Measurements from ENCODE around the gene TASP1.
"Not testable (repeated sequence)": the region's sequence is repeated elsewhere in the genome, so short reads cannot be mapped to it uniquely, and the experiment has no call there.

The TASP1 gene

DNA sequence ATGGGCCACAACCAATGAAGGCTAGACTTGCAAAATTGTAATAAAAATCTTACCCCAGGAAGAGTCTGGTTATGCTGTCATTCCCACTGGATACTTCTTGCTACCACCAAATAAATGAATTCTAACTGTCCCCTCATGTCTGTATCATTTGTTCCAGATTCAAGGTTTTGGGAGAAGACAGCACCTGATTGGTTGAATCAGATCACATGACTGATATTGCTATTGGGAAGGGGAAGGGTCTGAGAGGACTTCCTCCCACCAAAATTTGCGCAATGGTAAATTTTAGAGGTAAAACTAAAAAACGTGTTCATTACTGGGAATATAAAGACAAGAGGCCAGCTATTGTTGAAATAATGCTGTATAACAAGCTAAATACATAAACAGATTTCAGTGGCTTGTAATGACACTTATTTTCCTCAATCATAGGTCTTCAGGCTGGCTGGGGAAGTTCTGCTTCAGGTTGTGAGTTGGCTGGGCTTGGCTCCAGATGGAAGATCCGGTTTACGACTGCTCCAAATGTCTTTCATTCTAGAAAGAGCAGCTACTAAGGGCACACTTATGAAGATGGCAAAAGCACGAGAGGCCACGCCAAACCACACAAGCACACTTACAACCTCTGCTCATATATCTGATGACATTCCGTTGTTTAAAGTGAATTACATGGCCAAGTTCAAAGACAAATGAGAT, 27.1 kb upstream of the TASP1 start:
- TF ChIP-seq, protein P1, sequence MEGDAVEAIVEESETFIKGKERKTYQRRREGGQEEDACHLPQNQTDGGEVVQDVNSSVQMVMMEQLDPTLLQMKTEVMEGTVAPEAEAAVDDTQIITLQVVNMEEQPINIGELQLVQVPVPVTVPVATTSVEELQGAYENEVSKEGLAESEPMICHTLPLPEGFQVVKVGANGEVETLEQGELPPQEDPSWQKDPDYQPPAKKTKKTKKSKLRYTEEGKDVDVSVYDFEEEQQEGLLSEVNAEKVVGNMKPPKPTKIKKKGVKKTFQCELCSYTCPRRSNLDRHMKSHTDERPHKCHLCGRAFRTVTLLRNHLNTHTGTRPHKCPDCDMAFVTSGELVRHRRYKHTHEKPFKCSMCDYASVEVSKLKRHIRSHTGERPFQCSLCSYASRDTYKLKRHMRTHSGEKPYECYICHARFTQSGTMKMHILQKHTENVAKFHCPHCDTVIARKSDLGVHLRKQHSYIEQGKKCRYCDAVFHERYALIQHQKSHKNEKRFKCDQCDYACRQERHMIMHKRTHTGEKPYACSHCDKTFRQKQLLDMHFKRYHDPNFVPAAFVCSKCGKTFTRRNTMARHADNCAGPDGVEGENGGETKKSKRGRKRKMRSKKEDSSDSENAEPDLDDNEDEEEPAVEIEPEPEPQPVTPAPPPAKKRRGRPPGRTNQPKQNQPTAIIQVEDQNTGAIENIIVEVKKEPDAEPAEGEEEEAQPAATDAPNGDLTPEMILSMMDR (IDR thresholded peaks at IDR 0.05; ENCODE audit: low read depth, low read length, missing control alignments): no peak
- no peak for DNase-seq (ENCODE audit: low read depth)
- no peak overlapping the region for H3K4me3 ChIP-seq (ENCODE audit: low read depth, low read length)

DNA sequence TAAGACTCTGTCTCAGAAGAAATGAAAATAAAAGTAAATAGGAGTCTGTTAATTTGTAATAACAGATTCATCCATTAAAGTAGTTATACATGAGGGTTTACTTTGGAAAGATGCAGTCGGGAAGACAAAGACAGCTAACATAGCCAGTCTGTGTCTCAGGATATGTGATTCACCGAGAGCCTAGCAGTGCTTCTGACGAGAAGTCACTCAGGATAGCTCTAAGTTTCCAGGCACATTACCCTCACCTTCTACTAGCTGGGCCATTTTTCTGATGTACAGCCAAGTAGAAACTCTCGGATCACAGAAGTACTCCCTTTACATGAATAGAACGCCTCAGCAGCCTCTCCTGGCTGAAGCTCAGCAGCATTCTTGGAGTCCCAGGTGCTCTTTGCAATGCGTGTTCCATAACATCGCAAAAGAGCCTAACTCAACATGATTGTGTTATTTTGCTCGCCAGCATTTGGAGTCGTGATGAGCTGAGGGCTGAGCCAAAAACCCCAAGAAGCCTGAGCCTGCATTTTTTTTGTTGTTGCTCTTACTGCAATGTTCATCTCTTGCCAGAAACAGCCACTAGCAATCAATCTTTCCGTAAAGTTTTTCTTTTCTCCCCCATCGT, 22.4 kb upstream of the TASP1 start:
- no peak overlapping the region for H3K4me3 ChIP-seq (ENCODE audit: low read depth, low read length)
- no peak for DNase-seq (ENCODE audit: low read depth)
- TF ChIP-seq, protein P1 (IDR thresholded peaks at IDR 0.05; ENCODE audit: low read depth, low read length, missing control alignments): no peak

DNA sequence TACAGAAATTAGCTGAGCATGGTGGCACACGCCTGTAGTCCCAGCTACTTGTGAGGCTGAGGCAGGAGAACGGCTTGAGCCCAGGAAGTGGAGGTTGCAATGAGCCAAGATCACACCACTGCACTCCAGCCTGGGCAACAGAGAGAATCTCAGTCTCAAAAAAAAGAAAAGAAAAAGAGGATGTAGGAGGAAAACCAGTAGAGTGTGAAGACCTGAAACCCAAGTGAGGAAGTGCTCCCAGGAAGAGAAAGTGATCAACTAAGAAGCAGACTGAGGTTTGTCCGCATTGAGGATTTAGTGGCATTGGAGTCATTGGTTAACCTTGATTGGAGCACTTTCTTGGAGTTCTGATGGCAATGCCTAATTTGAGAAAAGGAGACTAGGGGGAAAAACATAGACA, 20.6 kb upstream of the TASP1 start:
- TF ChIP-seq, protein P1 (IDR thresholded peaks at IDR 0.05; ENCODE audit: low read depth, low read length, missing control alignments): no peak
- no peak overlapping the region for H3K4me3 ChIP-seq (ENCODE audit: low read depth, low read length)
- peak; percentile 65 for DNase-seq (ENCODE audit: low read depth)

DNA sequence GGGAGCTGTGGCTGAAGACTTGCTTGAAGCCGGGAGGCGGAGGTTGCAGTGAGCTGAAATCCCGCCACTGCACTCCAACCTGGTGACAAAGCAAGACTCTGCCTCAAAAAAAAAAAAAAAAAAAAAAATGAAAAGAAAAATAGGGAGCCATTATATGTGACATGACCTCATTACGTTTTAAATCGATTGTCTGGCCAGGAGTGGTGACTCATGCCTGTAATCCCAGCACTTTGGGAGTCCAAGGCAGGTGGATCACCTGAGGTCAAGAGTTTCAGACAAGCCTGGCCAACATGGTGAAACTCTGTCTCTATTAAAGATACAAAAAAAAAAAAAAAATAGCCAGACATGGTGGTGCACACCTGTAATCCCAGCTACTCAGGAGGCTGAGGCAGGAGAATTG, 19.3 kb upstream of the TASP1 start:
- not testable (repeated sequence) for DNase-seq (ENCODE audit: low read depth); H3K4me3 ChIP-seq (ENCODE audit: low read depth, low read length)

DNA sequence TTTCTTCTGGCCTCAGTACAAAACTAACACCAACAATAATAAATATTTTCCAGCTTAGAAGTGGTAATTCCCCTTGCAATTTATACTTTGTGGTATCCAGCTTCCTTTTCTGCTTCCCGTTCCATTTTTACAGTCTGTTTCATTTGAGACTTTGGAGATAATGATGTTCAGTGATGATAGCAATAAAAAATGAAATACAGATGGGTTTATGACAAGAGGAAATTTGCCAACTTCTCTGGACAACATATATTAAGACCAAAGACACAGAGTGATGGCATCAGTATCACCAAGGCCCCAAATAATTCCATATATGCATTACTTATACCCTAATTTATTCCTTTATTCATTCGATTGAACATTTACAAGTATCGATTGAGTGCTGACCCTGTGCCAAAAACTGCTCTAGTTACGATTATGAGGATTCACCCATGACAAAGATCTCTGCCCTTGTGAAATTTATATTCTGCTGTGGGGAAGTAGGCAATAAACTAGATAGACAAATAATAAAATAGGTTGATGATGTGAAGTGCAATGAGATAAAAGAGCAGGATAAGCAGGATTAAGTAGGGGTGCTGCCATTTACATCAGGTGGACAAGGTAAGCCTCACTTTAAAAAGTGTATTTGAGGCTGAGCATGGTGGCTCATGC, 18.1 kb upstream of the TASP1 start:
- H3K4me3 ChIP-seq (ENCODE audit: low read depth, low read length): no peak overlapping the region
- DNase-seq (ENCODE audit: low read depth): no peak
- TF ChIP-seq, protein P1 (IDR thresholded peaks at IDR 0.05; ENCODE audit: low read depth, low read length, missing control alignments): no peak

DNA sequence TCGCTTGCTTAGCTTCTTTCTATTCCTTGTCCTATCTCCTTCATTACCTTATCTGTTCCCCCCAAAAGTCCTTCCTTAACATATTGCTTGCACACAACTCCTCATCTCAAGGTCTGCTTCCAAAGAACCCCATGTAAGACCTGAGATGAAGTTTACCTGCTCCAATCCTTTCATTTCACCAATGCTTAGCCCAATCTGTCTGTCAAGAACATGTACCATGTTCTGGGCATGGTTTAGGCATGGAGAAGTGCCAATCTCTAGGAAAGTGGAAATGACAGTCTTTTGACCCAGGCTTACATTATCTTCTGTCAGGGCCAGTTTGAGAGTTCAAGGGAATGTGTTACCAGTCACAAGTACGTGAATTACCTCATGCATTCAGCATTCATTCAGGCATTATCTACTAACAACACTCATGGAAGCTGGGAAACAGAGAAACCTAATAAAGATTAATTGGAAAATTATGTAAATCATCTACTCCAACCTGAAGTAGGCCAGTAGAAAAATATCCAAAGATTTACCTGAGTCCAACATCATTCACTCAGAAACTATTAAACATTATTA, 15.8 kb upstream of the TASP1 start:
- H3K4me3 ChIP-seq (ENCODE audit: low read depth, low read length): no peak overlapping the region
- TF ChIP-seq, protein P1 (IDR thresholded peaks at IDR 0.05; ENCODE audit: low read depth, low read length, missing control alignments): no peak
- DNase-seq (ENCODE audit: low read depth): no peak

DNA sequence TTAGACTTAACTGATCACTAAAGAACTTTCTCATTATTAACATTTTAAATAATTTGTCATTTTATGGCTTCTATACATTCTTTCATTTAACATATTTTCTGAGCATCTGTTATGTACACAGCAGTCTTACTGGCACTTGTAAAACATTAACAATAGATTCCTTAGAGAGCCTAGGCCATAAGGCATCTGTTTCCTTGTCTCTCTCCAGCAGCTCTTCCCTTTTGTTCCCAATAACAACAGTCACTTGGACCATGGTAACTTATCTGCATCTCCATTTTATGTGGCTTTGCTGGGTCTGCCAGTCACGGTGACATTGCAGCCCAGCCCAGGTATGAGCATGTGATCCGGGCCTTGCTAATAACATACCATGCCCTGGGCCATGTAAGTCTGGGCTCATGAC, 11.7 kb upstream of the TASP1 start:
- DNase-seq (ENCODE audit: low read depth): no peak
- TF ChIP-seq, protein P1 (IDR thresholded peaks at IDR 0.05; ENCODE audit: low read depth, low read length, missing control alignments): no peak

More for the DNA sequence above, 11.7 kb upstream of the TASP1 start:
- H3K4me3 ChIP-seq (ENCODE audit: low read depth, low read length): no peak overlapping the region

Data from GM12864 (cell line).